Measurements from ENCODE around the gene FCAMR.

FCAMR gene

DNA sequence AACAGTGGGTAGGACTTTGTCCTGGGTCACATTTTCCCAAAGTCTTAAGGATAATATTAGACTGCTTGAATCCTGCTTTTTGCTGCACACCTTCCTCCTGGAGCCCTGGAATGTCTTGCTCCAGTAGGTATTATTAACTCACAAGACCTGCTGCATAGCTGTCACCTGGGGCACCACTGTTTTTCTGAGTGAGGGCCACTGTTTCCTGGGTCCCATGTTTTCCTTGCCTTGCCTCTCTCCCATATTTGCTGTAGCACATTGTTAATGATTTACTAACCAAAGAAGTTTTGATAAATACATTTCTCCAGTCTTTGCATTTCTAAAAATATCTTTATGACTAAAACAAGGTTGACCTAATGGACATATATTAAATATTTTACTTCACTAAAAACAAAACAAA is 22.5 kb upstream of the FCAMR start:
- no peak for DNase-seq

DNA sequence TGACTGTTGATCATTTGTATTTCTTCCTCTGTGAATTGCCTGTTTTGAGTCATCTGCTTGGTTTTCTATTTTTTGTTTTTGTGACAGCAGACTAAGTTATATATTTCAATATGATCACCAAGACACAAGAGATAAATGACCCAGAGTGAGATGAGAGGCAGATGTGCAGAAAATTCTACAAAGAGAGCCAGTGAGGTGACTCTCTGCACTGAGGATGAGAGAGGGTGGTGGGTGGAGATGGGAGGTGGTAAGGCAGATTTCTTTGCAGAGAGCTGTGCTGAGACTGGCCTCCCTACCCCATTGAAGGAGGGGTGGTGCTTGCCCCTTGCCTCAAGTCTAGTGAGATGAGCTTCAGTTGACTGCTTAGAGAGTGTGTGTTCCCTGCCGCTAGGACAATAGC is 17.6 kb upstream of the FCAMR start:
- DNase-seq: no peak

DNA sequence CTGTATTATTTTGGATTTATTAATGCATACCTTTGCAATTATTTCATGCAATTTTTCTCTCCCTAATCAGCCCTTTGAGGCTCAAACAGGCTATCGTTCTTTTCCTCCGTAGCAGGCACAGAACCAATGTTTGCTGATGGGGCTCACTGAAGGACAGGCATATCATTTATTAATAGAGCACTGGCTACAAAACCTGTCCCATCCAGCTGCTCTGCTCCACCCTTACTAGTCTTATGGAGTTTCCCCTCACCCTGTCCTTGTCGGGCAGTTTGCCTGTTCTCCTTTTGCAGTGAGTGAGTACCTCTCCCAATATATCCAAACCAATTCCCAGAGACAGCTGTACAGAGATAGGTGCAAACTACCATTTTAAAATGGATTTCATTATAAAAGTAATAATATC is 16.6 kb upstream of the FCAMR start:
- DNase-seq: no peak

DNA sequence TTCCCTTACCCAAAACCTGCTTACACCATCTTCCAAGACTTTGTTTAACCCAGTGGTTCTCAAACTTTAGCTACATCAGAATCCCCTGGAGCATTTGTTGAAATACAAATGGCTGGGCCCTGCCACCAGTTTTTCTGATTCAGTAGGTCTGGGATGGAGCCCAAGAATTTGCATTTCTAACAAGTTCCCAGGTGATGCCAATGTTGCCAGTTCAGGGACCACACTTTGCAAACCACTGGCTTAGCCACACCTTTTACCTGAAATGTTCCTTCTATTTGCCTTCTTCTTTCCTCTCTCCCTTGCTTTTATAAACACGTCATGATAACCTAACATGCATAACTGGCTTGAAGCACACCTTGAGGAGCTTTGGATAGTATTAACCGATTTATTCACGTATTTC is 16.1 kb upstream of the FCAMR start:
- DNase-seq: no peak

DNA sequence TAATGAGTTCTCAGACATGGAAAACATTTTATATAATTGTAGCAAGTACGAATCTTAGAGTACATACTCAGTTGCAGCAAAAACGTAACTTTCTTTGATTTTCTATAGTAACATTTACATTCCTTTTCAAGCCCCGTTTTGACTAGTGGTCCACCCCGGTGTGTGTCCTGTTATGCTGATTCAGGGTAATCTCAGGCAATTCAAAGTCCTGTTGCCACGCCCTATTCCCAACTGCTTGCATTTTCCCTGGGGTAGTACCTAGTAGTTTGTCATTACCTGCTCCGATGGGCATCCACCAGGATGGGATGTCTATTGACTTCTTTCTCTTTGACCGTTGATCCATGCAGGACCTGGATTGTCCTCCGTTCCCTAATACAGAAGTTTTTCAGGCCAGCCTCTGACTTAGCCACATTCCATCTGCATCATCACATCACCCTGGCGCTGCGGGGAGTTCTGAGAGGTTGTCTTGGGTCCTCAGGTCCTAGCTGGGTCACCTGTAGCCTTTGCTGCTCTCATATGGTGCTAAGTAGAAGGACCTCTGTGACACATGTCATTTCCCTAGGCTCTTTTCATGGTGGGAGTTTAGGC is 15.0 kb upstream of the FCAMR start:
- no peak for DNase-seq

DNA sequence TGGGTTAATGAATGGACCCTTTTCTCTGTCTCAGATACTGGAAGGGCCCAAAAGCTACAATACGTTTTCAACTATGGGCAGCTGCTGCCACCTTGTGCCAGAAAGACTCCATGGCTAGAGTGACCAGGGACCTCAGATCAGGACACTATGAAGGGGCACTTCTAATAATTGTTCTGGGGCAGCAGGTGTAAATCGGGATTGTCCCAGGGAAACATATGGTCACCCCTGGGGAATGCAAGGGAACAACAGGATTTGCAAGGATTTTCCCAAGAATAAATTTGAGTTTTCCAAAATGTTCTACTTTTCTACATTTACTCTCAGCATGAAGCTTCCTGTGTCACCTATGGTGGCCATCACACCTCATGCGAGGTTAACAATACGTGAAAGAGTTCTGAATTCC is 12.0 kb upstream of the FCAMR start:
- DNase-seq: peak in 1 of 2 experiments; percentile 16

DNA sequence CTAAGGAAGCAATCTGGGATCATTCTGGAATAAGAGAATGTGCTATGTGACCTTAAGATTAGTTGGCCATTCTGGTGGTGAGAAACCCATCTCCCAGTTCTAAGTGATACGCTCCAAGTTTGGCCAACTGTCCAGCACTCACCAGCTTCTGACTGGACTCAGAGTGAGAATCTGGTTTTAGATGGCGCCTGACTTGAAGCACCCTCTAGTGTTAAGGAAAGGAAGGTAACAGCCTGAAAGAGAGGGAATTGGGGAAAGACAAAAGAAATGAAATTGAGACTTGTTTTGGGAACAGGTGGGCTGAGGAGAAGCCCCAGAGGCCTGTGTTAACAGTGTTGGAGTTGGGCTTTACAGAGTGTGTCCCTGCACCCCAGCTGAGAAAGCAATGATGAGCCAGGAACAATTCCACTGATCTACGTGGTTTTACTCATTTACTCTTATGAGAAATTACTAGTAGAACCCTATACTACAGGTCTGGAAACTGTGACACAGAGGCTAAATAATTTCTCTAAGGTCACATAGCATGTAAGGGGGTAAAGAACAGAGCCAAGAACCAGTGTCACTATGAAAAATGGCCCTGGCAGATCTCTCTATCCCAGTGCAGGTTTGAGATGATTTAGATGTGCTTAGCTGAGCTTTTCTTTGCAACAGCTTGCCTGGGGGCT is 9.3 kb upstream of the FCAMR start:
- peak in 1 of 2 experiments; percentile 18 for DNase-seq

DNA sequence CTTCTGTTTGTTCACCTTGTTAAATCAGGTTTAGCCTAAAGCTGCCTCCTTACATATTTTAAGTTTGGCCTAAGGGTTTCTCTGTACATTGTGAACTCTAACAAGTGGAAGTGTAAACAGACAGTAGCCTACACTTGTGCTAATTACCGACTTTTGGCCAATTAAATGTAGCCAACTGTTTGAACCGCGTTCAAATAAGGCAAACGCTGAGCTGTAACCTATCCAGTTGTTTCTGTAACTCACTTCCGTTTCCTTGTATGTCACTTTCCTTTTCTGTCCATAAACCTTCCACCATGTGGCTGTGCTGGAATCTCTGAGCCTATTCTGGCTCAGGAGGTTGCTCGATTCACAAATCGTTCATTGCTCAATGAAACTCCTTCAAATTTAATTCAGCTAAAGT is 8.0 kb upstream of the FCAMR start:
- no peak for DNase-seq

DNA sequence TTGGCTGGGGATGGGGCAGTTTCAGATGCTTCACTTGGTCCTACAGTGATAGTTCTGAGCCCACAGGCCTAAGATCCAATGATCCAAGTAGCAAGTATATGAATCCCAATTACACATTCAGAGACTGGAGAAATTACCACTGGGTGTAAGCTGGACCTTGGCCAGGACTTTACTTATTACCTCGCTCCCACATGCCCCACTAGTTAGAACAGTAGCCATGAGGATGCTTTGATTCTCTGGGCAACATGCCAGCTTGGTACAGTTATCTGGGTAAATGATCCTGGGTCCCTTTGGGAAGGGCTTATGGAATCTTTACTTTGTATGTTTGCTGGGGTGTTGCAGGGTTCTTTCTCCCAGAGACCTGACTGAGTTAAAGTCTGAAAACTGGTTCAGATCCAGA is 5.0 kb upstream of the FCAMR start:
- DNase-seq: no peak

DNA sequence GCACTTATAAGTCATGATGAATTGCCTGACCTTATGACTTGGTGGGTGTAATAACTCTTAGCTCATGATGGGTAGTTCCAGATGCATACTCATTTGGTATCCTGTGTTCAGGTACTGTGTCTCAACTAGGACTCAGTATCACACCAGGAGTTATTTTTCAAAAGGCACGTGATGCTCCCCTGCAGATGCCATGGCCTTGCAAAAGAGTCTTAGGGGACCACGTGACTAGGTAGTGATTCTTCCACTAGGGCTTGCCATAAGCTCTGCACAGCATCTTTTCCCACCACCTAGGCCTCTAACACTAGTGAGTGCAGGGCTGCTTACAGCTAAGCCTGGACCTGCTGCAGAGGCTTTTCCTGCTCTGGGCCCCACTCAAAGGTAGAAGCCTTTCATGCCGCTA is 3.9 kb upstream of the FCAMR start:
- no peak for DNase-seq

DNA sequence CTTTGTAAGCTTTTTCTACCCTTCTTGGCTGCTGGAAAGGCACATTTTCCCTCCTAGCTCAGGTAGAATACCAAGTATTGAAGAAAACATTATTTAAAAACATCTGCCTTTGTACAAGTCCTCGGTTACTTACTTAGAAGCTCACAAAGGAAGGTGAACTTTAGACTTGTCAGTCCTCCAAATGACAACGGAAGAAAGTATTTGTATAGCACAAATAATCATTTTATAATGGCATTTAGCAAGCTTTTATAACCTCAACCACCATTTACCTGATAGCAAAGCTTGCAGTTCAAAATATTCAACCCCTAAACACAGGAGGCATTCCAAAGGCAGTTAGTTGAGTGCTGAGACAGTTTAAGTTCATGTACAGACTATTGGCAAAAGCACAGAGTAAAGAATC is 2.5 kb upstream of the FCAMR start:
- DNase-seq: no peak

DNA sequence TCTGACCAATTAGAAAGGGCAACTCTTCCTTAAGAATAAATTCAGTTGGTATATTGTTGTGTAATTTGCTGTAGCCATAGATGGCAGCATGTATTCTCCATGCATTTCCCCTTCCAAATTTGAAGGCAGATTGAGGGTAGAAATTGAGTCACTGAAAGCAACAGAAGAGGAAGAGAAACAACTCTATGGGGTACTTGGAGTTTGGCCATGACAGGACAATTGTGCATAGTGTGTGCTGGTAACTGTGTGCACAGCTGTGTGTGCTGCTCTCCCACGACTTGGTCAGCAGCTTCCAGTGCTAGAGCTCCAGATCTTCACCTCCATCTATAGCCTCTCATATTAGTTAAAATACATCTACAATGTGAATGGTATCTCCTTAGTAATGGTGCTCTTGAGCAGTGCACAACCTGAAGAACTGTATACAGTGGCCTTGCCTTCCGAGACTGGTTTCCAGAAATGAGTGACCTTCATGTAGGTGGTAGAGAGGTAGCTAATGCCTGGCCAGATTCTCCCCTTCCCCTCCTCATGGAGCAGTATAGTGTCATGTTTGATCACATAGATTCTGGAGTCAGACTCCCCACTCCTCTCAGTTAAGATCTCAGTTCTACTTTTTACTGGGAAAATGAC is 882 bp upstream of the FCAMR start:
- DNase-seq: no peak

DNA sequence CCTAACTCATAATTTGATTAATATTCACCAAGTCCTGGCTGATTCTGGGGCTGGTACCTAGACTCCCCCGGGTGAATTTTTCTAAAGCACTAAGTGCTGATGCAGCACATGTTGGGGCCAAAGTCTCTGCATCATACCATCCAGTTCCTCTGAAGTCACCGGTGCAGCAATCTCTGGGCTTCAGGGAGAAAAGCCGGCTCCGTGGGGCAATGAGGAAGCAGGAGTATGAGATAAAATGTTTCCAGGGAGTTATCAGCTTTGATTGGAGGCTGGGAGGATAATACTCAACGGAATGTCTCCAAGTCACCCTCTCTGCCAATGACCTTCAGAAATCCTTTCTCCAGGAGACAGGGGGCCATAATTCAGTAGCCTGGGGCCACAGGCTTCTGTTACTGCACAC is 1.2 kb downstream of the FCAMR start:
- no peak for DNase-seq

DNA sequence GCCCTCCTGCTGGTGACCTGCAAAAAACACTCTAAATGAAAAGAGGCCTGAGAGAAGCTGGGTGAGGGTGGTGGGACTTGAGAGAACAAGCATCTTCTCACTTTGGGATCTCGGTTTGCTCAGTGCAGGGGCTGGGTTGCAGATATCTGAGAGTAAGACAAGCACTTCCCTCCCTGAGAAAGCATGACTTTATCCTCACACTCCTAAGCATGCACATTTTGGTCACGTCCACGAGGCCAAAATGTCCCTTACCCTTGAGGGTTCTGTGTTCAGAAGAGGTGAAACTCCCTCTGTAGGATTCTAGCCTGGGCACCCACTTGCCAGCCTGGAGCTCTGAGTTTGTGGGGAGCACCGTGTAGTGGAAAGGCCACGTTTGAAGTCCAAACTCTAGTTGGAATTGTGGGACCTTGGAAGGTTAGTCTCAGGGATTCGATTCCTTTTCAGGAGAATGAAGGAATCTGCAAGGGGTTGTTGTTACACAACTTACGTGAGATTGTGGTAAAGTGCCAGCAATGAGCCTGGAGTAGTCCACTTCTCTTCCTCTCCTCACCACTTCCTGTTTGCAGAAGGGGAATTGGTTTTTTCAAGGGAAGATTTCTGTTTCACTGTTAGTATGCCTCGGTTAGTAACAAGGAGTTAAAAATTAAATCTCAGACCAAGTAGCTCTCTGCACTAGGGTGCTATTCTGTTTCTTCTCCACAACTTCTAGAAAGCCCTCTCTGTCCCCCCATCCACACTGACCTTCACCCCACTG is 3.0 kb downstream of the FCAMR start:
- DNase-seq: no peak

DNA sequence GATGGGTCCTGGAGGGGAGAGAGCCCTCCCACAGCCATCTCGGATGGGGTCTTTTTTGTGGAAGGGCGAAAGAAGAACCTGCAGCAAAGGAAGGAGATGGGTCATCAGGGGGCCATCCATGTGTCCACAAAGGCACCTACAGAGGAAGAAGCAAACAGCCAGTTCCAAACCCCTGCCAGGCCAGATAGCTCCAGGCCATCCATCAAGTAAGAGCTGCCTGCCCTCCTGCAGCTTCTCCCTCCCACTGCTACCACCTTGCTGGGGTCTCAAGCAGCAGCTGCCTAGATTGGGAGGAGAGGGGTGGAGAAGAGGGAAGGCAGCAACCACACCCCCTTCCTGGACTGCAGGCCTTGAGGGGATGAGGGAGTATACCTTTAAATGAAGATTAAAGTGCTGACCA is 4.5 kb downstream of the FCAMR start:
- DNase-seq: no peak

DNA sequence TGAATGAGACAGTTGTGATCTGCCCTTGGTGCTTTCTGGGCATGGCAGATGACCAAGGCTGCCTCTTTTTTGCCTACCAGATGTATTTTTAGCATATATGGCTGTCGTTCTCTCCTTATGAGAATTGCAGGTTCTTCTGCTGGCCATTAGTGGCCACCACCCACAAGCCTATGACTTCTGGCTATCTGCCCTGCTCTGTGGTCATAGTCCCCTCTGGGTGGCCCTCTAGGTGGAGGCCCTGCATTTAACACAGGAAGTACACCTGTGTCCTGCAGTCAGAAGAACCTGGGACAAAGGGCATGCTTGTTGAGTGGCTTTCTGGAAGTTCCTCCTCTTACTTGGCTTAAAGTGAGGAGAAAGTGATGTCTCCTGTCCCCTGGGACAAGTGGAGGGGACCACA is 6.5 kb downstream of the FCAMR start:
- DNase-seq: no peak

DNA sequence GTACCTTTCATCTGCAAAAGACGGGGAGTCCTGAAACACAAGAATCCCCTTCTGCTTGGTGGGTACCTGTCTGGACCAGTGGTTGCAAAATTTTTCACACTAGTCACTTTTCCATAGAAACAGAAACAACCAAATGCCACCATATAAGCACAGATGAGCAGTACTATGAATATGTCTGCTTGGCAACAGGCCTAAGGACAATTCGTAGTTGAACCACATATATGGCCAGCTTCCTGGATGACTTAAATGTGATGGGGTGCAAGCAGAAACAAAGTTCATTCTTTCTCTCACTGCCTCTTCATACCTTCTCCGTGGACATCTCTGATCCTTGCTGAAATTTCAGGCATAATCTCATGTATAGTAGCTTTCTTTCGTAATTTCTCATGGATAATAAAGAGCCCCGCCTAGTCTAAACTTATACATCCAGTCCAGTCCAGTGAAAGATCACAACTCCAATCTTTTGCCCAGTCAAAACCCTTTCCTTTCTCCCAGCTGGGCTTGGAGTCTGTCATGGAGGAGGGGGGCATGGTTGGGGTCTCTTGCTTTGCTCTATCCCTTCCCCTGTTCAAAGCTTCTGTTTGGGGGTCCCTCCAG is 7.0 kb downstream of the FCAMR start:
- DNase-seq: no peak

DNA sequence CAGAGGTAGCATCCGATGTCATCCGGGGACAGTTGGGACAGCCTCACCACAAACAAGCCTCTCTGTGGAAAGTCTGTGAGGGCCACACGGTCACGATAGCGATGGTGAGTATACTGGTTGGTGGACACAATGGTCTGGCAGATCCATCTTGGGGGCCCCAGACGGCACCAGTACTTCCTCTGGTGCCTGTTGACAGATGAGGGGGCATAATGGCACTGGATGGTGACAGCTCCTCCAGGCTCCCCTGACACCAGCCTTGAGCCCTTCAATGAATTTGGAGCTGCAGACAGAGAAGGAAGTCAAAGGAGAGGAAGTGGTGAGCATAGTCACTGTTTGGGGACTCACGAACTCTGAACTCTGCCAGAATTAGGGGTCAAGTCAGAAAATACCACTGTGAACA is 8.0 kb downstream of the FCAMR start:
- no peak for DNase-seq

DNA sequence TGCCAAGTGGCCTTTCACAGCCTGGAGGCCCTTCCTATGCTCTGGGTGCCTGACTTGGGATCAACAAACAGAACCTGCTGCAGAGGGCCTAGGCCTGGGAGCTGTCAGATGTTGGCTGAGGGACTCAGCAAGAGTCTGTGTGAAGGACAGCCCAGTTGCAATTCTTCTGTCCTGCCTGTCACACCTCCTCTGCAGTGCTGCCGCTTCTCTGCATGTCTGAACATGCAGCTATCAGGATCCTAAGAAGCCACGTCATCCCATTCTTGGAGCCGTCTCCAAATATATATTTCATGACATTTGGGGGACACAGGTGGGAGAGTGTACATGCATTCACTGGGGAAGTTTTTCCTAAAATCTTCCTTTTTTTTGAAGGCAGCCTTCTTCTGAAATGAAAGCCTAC is 8.6 kb downstream of the FCAMR start:
- DNase-seq: no peak

DNA sequence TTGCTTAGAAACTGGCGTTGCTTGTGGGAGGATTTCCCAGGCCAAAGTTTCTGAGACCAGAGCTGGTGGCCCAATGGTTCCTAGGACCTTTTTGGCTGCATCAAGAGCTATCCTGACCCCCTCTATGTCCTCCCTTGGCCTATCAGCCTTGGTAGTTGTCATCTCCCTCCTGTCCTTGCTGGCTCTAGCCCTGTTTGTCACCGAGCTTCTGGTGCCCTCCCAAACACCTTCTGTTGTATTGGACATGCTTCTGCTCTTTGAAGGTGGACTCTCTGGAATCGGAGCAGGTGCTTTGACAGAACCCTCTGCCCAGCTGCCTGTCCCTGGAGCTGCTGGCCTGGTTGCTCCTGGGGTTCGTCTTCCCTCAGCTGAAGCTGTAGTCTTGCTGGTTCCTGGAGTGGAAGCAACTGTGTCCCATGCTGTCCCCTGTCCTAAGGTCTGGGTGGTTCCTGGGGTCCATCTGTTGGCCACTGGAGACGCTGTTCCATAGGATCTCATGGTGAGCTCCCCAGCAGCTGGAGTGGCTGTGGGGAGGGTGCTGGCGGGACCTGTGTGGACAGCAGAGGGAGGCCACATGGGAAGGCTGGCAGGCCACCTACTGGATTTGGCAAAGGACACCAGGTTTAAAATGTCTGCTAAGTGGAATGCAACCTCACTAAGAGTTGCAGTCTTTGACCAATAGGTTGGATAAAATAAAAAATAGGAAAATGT is 9.4 kb downstream of the FCAMR start:
- DNase-seq: no peak

DNA sequence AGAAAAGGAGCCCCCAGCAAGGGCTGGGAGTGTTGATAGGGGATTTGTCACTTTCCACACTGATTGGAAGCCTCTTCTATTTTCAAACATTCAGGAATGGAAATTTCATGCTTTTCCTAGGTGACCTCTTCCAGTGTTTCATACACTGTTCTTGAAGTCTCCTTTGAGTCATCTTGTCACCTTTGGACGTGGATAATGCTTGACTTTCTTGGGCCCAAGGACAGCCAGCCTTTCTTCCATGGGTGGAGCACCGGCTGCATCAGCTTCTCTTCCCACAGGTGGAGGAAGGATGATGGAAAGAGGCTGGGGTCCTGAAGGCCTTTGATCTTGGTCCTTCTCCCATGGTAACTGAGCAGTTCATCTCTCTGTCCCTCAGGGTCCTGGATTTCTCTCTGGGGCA is 12.1 kb downstream of the FCAMR start:
- DNase-seq: no peak

DNA sequence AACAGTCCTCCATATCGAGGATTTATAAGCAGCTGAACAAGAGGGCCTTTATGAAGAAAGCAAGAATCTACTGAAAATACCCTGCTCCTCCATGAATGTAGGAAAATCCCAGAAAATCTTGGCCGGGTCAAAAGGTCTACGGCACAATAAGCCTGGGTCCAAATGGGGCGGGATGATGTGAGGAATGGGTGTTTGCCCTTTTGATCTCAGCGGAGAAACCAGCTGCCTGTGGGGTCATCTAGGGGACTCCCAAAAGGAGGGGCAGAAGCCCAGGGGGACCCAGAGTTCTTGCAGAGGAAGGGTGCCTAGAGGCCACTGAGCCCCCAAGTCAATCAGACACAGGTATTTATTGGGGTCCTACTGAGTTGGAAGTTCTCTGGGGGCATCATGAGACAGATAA is 12.6 kb downstream of the FCAMR start:
- no peak for DNase-seq
